Stimulated activated CD4-positive, alpha-beta T cell treated with anti-CD3 and anti-CD28 coated beads, TNF-alpha, amount 100 ng/mL, for 4 hours (primary cell): ENCODE measurements around the gene POLR3GL.
A peak's percentile ranks its signal among the peaks of the same experiment; 100 is the strongest.

Experiments
- DNase-seq, 3 experiments: peaks; one replicate each; pipeline ENCODE4 v3.0.0-alpha.2; 2020; ENCODE audit warnings: low read depth in 3 of 3

POLR3GL gene

DNA sequence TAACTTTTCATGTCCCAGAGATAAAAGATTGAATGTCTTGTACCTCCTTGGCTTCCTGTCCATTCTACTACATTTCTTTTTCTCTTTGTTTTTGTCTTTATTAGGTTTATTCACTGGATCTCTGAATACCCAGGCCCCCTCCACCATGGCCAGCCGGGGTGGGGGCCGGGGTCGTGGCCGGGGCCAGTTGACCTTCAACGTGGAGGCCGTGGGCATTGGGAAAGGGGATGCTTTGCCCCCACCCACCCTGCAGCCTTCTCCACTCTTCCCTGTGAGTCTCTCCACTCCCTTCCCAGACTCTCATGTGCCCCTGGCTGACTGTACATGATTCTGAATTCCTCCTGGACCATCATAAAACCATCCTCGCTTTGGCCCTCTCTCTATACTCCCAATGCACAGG, 10.2 kb downstream of the POLR3GL start:
- DNase-seq, result no peak

DNA sequence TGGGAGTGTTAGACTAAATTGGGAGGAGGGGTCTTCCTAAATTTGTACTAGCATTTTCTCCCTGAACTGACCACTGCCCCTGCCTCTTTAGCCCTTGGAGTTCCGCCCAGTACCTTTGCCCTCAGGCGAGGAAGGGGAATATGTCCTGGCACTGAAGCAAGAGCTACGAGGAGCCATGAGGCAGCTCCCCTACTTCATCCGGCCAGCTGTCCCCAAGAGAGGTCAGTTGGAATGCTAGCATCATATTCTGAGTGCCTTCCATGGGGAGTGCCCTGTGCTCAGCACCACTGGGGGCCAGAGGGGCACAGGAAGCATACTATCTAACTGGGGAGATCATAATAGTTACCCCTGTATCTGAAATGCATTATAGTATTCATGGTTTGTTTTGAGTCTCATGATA, 10.7 kb downstream of the POLR3GL start:
- no peak for DNase-seq

DNA sequence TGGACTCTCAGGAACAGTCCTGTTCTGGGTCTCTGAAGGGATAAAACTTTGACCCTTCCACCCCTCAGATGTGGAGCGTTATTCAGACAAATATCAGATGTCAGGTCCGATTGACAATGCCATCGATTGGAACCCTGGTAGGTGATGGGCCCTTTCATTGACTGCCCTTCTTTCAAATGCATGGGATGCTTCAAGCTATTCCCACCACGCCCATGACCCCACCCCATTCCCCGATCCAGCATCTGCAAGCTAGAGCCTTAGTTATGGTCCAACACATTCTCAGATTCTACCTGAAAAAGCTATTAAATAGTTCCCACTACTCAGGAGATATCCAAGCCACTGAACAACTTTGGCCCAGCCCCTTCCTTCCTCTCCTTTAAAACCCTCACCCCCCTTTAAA, 12.5 kb downstream of the POLR3GL start:
- DNase-seq, result no peak

DNA sequence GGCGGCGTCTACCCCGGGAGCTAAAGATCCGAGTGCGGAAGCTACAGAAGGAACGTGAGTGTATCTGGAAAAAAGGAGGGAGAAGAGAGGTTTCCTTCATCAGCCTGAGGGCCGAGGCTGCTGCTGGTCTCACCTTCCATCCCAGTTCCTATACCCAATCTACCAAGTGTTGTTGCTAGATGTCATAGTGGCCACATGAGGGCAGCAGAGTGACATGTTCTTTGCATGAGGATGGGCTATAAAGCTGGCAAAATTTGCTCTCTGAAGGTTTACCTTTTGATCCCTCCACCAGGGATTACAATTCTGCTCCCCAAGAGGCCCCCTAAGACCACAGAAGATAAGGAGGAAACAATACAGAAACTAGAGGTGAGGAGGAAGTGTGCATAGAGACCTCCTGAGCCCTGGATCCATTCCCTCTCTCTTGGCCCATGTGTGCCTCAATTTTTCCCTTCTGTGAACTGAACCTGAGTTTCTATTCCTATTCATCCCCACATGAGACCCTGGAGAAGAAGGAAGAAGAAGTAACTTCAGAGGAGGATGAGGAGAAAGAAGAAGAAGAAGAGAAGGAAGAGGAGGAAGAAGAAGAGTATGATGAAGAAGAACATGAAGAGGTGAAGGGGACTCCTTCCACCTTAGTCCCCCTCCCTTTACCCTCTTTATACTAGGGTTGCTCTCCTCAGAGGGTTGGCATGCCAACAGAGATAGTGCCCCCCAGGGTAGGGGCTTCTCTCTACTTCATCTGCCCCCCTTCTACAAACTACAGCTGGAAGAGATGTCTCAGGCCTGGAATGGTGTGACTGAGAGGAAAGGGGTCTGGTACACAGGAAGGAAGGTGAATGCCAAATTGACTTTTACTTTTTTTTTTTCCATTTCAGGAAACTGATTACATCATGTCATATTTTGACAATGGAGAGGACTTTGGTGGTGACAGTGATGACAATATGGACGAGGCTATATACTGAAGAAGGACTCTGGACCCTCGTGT, 13.3 kb downstream of the POLR3GL start:
- DNase-seq, result peak in 2 of 3 experiments; percentile 44 to 56

DNA sequence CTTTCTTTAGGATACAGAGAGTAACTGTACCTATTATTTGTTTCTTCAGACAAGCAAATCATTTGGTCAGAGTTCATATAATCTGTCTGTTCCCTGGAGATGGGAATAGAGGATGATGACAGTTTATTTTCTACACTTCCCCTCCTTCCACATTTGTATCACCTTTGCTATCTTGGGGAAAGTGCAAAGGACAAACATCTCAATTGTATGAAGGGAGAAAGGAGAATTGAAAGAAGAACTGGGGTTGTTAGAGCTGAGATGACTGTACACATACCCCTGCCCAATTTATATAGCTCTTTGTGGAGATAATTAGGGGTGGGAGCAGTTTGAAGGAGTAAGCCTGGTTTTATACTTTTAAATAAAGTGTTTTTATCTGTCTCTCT, 14.0 kb downstream of the POLR3GL start:
- no peak for DNase-seq

DNA sequence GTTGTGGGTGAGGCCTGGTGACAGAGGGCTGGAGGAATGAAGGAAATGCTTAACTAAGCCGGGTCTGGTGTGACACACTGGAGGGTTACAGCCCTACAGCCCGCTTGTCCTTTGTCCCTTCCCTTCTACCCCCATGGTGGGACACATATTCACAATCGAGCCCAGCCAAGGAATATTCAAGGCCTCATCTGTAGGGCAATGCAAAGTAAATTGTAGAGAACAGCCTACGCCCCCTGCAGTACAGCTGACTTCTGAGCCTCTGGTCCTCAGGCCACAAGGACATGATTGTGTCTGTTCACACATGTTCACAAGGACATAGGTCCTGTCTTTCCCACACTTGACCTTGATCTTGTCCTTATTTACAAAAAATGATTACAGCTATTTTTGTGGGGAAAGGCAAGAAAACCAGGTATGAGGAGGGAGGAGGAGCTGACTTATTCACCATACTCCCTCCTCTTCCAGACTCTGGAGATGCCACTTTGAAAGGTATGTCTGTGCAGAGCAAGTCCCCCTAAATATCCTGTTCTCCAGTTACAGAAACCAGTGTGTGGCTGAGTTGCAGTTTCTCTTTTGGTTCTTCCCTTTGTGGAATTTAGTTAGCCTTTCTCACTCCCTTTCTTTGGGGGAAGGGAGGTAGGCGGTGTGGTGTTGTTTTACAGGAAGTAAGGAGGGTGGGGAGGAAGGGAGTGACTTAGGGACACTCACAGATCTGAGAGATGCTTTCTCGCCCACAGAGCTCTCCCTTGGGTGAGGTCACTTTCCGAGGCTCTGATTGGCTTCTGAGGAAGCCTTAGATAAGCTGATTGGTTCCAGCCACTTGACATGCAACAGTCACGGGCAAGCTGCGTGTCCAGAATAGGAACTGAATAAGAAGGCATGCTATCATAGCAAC, 14.6 kb downstream of the POLR3GL start:
- peak in 2 of 3 experiments; percentile 55 to 61 for DNase-seq

DNA sequence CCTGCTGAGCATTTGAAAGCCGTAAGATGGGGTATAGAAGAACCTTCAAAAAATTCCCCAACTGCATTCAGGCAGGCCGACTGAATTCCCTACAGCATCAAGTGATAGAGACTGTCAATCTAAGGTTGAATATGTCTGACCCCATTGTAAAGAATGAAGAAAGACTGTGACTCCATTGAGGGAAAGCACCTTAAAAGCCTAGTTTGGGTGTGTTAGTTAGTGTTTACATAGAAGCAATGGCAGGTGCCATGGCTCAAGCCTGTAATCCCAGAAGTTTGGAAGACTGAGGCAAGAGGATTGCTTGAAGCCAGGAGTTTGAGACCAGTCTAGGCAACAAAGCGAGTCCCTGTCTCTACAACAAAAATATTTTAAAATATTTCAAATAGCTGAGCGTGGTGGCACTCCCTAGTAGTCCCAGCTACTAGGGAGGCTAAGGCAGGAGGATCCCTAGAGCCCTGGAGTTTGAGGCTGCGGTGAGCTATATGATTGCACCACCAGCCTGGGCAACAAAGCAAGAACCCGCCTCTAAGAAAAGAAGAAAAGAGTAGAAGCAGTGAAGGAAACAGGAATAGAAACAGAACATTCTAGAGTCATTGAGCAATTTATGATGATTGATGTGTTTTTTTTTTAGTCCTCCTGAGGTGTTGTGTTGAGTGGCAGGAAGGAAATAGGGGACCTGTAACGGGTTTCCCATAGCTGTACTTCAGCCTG, 15.4 kb downstream of the POLR3GL start:
- no peak for DNase-seq

DNA sequence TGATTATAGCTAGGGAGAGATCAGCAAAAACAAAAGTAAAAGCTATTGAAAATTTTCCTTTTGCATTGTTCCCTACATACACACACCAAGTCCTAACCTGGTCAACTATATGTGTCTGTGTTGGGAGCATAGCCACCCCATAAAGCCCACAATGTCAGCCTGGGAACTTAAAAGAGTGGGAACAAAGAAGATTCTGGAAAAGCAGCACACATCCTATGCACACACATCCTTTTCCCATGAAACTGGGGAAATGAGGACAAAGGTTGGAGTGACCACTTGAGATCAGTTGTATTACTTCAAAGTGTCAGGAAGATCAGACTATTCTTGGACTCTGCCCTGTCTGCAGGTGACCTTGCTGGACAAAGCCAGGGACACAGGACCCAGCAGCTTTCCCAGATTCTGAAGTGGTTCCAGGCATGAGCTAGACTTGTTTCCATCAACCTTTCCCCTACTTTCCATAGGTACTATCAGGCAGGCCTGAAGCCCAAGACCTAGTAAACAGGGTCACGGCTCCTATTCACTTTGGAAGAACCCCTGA, 16.0 kb downstream of the POLR3GL start:
- DNase-seq, result no peak

DNA sequence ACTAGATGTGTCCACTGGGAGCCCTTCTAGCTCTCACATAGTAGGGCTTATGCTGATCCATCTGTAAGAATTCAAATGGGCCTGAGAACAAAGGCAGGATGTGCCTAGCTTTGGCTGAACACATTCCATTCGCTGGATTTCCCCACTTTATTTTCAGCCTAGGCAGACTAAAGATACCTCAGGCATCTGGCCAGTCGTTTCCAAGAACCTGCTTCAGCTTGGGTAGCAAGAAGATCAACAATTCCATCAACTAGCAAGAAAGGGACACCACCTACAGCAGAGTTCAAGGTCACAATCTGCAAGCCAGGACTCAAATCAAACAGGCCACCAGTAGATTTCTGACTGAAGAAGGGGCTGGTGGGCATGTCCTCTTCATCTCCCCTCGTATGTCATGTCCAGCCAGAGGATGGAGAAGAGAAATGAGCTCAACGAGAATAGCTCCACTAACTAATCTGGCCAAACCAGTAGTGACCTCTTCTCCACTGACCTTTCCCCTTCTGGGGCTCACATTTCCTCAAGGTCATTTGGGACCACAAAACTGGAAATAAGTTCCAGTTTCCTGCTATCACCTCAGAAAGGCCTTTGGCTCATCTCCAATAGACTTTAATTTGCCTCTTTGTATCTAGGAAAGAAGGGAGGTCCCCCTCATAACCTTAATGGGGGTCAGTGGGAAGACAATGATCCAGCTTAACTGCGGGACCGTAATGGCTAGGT, 17.7 kb downstream of the POLR3GL start:
- no peak for DNase-seq

DNA sequence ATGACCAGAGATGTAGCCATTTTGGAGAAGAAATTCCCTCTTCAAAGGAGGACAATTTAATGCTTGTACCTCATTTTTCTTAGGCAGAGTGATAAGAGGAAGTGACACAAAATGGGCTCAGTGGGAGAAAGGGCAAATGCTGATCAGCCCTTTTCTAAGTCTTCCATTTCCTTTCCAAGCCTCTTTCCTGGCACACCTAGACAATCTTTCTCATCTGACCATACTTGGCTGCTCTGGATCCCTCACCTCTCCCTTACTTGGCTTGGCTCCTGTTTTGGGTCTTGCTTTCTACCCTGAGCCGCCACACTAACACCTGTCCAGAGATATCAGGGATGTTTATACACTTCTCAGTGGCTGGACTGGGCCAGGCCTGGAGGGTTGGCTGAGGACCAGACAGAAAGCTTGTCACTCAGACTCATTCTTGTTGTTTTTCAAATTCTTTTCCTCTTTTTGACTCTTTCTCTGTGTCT, 18.8 kb downstream of the POLR3GL start:
- DNase-seq, result no peak

DNA sequence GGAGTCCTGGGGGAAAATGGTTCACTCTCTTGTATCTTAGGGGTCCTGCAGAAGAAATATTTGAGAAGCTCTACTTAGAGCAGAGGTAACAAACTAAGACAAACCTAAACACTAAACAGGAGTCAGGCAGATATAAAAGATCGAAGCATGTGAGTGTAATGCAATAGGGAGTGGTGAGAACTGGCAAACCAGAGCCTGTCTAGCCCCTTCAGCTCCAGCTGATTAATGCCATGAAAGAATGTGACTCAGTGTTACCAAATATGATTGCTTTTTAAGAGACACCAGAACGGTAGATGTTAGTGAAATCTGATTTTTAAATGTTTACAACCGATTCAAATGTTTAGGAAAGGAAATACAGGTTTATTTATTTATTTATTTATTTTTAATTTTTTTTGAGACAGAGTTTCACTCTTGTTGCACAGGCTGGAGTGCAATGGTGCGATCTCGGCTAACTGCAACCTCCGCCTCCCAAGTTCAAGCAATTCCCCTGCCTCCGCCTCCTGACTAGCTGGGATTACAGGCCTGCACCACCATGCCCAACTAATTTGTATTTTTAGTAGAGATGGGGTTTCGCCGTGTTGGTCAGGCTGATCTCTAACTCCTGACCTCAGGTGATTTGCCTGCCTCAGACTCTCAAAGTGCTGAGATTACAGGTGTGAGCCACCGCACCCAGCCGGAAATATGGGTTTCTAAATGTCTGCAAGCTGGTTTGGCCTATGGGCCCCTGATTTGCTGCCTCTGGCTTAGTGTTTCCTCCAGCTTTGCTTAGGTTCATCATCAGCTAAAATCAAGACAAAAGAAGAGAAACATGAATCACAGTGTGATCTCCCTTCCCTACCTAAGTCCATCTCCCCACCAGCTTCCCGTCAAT, 19.7 kb downstream of the POLR3GL start:
- DNase-seq, result no peak

DNA sequence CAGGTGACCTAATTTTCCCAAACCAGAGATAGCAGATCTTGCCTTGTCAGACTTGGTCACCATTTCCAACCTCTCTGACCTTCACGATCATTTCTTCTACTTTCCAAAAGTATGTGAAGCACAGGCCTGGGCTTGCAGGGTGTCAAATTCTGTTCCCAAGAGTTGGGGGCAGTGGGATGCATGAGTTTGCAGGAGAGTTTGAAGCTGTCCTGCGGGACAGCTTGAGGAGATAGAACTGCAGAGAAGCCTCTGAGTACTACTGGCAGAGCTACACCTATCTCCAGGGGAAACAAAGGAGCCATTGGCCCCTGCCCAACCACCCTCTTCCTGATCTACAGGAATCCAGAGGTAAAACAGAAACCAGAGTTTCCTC, 20.6 kb downstream of the POLR3GL start:
- DNase-seq, result no peak

DNA sequence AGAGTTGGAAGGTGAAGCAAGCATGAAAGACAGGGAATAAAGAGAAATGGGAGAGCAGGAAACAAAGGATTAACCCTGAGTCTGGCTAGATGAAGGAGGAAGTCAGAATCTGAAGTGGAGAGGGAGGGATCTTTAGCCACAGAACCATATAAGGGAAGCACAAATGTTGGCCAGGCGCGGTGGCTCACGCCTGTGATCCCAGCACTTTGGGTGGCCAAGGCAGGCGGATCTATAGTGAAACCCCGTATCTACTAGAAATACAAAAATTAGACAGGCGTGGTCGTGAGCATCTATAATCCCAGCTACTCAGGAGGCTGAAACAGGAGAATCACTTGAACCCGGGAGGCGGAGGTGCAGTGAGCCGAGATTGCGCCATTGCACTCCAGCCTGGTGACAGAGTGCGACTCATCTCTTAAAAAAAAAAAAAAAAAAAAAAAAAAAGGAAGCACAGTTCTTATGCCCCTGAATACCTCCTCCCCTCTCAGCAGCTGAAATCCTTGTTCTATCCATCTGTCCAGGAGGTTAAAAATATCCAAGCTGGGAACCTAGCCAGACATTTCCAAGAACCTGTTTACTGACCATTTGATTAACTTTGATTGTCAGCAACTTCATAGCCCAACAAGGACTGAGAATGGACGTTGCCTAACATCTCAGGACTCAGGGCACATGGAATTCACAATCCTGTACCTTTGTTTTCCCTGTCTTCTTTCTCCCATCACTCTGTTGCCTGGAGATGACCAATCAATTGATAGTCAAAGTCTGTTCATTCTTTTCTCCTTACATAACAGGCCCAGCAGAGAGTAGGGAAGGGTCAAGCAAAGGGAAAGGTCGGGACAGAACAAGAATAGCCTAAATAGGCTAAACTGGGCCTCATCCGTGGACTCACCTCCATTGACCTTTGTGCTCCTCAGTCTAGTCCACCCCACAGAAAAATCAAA, 21.3 kb downstream of the POLR3GL start:
- DNase-seq, result no peak

DNA sequence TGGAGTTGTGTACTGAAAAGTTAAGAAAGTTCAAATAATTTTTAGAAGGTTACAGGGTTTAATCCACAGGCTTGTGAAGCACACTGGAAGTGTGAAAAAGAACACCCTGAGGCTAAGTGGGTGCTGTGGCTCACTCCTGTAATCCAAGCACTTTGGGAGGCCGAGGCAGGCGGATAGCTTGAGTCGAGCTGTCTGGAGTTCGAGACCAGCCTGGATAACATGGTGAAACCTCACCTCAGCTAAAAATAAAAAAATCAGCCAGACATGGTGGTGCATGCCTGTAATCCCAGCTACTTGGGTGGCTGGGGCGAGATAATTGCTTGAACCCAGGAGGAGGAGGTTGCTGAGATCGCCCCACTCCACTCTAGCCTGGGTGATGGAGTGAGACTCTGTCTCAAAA, 22.1 kb downstream of the POLR3GL start:
- no peak for DNase-seq

DNA sequence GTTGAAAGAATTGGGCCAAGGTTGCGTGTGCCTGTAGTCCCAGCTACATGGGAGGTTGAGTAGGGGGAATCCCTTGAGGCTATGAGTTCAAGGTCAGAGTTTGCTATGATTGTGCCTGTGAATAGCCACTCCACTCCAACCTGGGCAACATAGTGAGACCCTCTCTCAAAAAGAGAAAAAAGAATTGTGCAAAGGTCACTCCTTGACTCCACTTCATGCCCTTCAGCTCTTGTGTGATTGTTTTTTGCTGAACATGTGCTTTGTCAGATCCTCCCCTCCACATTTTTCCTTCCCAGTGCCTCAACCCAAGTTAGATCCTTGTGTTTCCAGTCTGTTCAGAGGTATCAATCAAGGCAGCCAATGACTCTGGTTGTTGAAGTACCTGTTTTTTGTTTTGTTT, 23.4 kb downstream of the POLR3GL start:
- DNase-seq, result no peak

DNA sequence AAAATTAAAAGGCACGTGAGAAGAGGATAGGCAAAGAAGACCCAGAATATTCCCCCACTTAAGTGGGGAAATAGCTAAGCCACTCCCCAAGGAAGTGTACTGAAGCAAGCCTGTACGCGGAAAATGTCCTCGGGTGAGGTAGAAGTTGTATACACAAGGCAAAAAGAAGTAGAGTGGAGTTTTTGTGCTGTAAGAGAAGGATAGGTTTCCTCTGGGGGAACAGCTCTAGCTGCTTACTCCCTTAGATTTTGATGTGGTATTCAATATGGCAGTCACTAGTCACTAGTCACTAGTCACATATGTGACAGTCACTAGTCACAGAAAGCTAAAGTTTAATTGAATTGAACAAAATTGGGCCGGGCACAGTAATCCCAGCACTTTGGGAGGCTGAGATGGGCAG, 24.3 kb downstream of the POLR3GL start:
- no peak for DNase-seq

DNA sequence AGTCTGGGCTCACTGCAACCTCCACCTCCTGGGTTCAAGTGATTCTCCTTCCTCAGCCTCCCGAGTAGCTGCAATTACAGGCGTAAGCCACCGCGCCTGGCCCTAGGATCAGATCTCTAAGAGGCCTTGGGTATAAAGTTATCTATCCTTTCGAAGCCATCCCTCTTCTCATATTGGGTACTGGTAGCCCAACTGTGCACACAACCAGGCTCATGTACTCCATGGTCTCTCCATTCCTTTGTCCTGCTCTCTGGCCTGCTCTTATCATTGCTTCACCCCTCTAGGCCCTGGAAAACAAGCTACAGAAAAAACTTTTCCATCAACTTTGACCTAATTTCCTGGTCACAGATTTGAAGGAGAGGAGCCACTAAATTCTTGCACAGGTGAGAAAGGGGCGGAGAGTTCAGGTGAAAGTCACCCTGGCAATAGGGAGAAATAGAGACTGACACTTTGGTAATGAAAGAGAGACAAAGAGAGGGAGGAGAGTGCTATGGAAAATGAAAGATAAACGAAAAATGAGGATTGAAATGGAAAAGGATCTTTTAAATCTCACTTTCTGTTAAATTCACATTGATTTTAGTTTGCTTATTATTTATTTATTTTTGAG, 25.9 kb downstream of the POLR3GL start:
- DNase-seq, result no peak

DNA sequence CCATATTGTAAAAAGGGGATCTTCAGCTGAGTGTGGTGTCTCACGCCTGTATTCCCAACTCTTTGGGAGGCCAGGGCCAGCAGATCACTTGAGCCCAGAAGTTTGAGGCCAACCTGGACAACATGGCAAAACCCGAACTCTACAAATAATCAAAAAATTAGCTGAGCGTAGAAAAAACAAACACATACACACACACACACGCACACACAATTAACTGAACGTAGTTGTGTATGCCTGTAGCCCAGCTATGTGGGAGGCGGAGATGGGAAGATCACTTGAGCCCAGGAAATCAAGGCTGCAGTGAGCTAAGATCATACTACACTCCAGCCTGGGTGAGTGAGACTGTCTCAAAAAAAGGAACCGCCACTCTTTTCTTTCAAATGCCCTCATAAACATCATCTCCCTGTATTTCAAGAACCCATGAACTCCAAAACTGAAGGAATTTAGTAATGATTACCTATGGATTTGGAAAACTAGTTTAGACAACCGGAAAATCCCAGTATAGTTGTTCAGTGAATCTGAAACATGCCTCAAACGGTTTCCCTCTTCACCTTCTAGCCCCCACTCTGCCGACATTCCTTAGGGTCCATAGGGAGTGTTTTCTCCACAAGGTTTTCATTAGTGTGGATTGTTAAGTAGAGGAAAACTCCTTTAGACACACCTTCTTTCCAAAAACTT, 27.4 kb downstream of the POLR3GL start:
- no peak for DNase-seq
